Thyroid gland (tissue), 4 donors: ENCODE measurements around the gene ADAMTS7.
"Not testable (repeated sequence)": the region's sequence is repeated elsewhere in the genome, so short reads cannot be mapped to it uniquely, and the experiment has no call there.

Experiments used
- POLR2A ChIP-seq, 2 donors: fragments of 450-650 bp; IDR thresholded peaks; one replicate each; pipeline ENCODE4 v1.6.1; 2017; ENCODE audit warnings: antibody characterized with exemption in 2 of 2, mild to moderate bottlenecking in 2 of 2, moderate library complexity in 1 of 2
- TF ChIP-seq, protein P1 (sequence below), 6 experiments: fragments of 200-600 bp in 3 of 6; fragments of 450-650 bp in 3 of 6; sonication (generic) in 3 of 6; IDR thresholded peaks; one replicate each; pipeline ENCODE4 v1.5.1; 2016 to 2019; ENCODE audit warnings: antibody characterized with exemption in 6 of 6, mild to moderate bottlenecking in 2 of 6, inconsistent platforms in 1 of 6, moderate library complexity in 1 of 6

DNA sequence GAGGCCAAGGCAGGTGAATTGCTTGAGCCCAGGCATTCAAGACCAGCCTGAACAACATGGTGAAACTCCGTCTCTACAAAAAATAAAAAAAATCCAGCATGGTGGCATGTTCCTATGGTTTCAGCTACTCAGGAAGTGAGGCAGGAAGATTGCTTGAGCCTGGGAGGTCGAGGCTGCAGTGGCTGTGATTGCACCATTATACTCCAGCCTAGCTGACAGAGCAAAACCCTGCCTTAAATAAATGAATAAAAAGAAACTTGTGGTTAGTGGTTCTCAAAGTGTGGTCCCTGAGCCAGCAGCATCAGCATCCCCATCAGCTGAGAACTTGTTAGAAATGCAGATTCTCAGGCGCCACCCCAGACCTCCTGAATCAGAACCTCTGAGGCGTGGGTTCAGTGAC, 69.6 kb downstream of the ADAMTS7 start:
- not testable (repeated sequence) for TF ChIP-seq POLR2A (IDR thresholded peaks at IDR 0.05)
- TF ChIP-seq, protein P1, sequence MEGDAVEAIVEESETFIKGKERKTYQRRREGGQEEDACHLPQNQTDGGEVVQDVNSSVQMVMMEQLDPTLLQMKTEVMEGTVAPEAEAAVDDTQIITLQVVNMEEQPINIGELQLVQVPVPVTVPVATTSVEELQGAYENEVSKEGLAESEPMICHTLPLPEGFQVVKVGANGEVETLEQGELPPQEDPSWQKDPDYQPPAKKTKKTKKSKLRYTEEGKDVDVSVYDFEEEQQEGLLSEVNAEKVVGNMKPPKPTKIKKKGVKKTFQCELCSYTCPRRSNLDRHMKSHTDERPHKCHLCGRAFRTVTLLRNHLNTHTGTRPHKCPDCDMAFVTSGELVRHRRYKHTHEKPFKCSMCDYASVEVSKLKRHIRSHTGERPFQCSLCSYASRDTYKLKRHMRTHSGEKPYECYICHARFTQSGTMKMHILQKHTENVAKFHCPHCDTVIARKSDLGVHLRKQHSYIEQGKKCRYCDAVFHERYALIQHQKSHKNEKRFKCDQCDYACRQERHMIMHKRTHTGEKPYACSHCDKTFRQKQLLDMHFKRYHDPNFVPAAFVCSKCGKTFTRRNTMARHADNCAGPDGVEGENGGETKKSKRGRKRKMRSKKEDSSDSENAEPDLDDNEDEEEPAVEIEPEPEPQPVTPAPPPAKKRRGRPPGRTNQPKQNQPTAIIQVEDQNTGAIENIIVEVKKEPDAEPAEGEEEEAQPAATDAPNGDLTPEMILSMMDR (IDR thresholded peaks at IDR 0.05) = not testable (repeated sequence)
